ENCODE data around the gene NFIA. TPM values are rescaled to one million over a fixed set of nuclear protein-coding genes. Genes with fewer than 3 reads are reported as not detected.

NFIA gene
- polyA plus RNA-seq: 26.0 and 38.0 TPM in 2 replicates

GRCh38 chr1:61082311-61083012 is at the start of gene NFIA:
Gene NFIA, plus strand, starts transcription at chr1:61082561.

